CD4-positive, alpha-beta T cell treated with Interleukin-17A for 1 hour (primary cell): Measurements from ENCODE around the gene KRTAP4-12.
"Not testable (repeated sequence)": the region's sequence is repeated elsewhere in the genome, so short reads cannot be mapped to it uniquely, and the experiment has no call there.

Experiments
- DNase-seq: peaks from one replicate; pipeline ENCODE4 v3.0.0-alpha.2; 2020

KRTAP4-12 gene

GRCh38 chr17:41123991-41124371 is at the start of gene KRTAP4-12:
TSS of gene KRTAP4-12 (minus strand) at chr17:41124182. CDS start at chr17:41124122, 60 bp downstream.
- not testable (repeated sequence) for DNase-seq

- no peak for DNase-seq
Measured at GRCh38 chr17:41171886-41172285, 47.9 kb upstream of the KRTAP4-12 start.

GRCh38 chr17:41168121-41168520 is 44.1 kb upstream of the KRTAP4-12 start, which contains the start of gene KRTAP4-3:
TSS of gene KRTAP4-3 (minus strand) at chr17:41168221. CDS start at chr17:41168172, 49 bp downstream.
- DNase-seq, result no peak

GRCh38 chr17:41167561-41167960 is 43.6 kb upstream of the KRTAP4-12 start:
- DNase-seq, result no peak

GRCh38 chr17:41163828-41164227 is 39.8 kb upstream of the KRTAP4-12 start:
- DNase-seq, result no peak

- no peak for DNase-seq
Measured at GRCh38 chr17:41160648-41161047, 36.7 kb upstream of the KRTAP4-12 start, which contains the start of gene KRTAP4-4. TSS of gene KRTAP4-4 (minus strand) at chr17:41160748. CDS start at chr17:41160691, 57 bp downstream.

GRCh38 chr17:41160190-41160589 is 36.2 kb upstream of the KRTAP4-12 start:
- not testable (repeated sequence) for DNase-seq

- DNase-seq, result no peak
Measured at GRCh38 chr17:41153856-41154255, 29.9 kb upstream of the KRTAP4-12 start.

- DNase-seq, result no peak
Measured at GRCh38 chr17:41151525-41151924, 27.5 kb upstream of the KRTAP4-12 start.

GRCh38 chr17:41150026-41150425 is 26.0 kb upstream of the KRTAP4-12 start:
- no peak for DNase-seq

- DNase-seq, result no peak
Measured at GRCh38 chr17:41149652-41149985, 25.6 kb upstream of the KRTAP4-12 start, which contains the start of gene KRTAP4-5. TSS of gene KRTAP4-5 (minus strand) at chr17:41149825. CDS start at chr17:41149767, 58 bp downstream.

- not testable (repeated sequence) for DNase-seq
Measured at GRCh38 chr17:41148971-41149651, 25.1 kb upstream of the KRTAP4-12 start.

- no peak for DNase-seq
Measured at GRCh38 chr17:41147531-41148204, 23.7 kb upstream of the KRTAP4-12 start.

GRCh38 chr17:41145261-41145660 is 21.3 kb upstream of the KRTAP4-12 start:
- no peak for DNase-seq

- DNase-seq, result no peak
Measured at GRCh38 chr17:41144846-41145245, 20.9 kb upstream of the KRTAP4-12 start.

- DNase-seq, result no peak
Measured at GRCh38 chr17:41141361-41141760, 17.4 kb upstream of the KRTAP4-12 start.

GRCh38 chr17:41140360-41141131 is 16.6 kb upstream of the KRTAP4-12 start, which contains the start of gene KRTAP4-6:
TSS of gene KRTAP4-6 (minus strand) at chr17:41140544. CDS start at chr17:41140487, 57 bp downstream.
- no peak for DNase-seq

GRCh38 chr17:41139865-41140264 is 15.9 kb upstream of the KRTAP4-12 start:
- DNase-seq, result not testable (repeated sequence)

- DNase-seq, result no peak
Measured at GRCh38 chr17:41133880-41134735, 10.1 kb upstream of the KRTAP4-12 start.

- DNase-seq, result no peak
Measured at GRCh38 chr17:41131979-41132378, 8.0 kb upstream of the KRTAP4-12 start.

- DNase-seq, result no peak
Measured at GRCh38 chr17:41127371-41127770, 3.4 kb upstream of the KRTAP4-12 start.

GRCh38 chr17:41126412-41126811 is 2.4 kb upstream of the KRTAP4-12 start:
- no peak for DNase-seq
